IPS-15b (cell line): Measurements from ENCODE around the gene EDN2.

Experiments used
- H3K27me3 ChIP-seq: one replicate; pipeline ENCODE4 v1.6.1; 2013; ENCODE audit warnings: low read length; ENCODE audit not compliant: control insufficient read depth, insufficient read depth
- H3K36me3 ChIP-seq: one replicate; pipeline ENCODE4 v1.6.1; 2013; ENCODE audit warnings: low read length; ENCODE audit not compliant: control insufficient read depth, insufficient read depth
- H3K4me1 ChIP-seq: one replicate; pipeline ENCODE4 v1.6.1; 2013; ENCODE audit warnings: mild to moderate bottlenecking, low read length; ENCODE audit not compliant: control insufficient read depth, insufficient read depth
- H3K4me3 ChIP-seq: one replicate; pipeline ENCODE4 v1.5.1; 2013; ENCODE audit warnings: low read depth, low read length
- H3K9ac ChIP-seq: one replicate; pipeline ENCODE4 v1.6.1; 2013; ENCODE audit warnings: low read depth, mild to moderate bottlenecking, low read length
- H3K9me3 ChIP-seq: one replicate; pipeline ENCODE4 v1.6.1; 2013; ENCODE audit warnings: mild to moderate bottlenecking, low read length; ENCODE audit not compliant: control insufficient read depth, insufficient read depth

Gene EDN2

DNA sequence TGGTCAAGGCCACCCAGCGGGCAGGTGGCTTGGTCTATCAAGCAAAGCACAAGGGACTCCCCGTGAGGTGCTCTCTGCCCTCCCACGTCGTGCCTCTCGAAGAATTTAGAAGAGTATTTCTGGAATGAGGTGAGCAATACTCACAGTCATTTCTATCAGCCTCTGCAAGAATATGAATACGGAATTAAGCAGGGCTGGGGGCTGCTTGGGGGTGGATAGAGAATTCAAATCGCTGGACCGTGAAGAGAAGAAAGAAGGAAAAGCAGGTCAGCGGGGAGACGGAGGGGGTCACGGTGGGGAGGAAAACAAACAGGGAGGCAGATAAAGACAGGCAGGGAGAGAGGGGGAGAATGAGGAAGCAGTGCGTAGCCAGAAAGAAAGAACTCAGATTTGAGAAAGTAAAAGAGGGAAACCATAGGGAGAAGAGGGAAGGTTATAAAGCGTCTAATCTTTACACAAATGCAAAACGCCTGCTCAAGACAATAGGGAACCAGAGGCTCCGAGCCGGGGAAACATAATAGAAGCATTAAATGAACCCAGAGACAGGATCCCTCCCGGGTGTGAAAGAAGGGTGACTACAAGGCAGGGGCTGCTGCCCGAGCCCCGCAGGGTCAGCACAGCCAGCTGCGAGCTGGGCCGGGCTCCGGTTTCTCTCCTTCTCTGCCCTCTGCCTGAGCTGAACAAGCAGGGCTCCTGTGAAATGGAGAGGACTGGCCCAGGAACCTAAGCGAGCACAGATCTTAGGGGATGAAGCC lies 2.1 kb upstream of the EDN2 start:
- Histone ChIP-seq H3K4me1 (peaks cover 14% of the 10 kb centered on the region), H3K4me3 (no peak overlapping the region)

DNA sequence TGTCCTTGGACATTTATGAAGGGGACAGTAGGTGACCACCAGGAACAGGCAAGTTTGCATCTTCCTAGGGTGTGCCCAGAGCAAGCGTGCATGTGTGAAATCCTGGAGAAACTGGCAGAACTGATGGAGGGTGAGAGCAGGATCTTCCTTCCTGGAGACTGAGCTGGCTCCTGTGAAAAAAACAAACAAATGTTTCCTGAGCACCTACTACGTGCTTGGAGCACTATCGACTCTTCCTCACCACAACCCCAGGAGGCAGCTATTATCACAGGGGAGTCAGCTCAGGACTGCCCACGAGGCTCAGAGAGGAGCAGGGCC lies 1.5 kb upstream of the EDN2 start:
- no peak overlapping the region for H3K9ac ChIP-seq
- H3K4me1 ChIP-seq, result peaks cover 14% of the 10 kb centered on the region
- H3K9me3 ChIP-seq, result no peaks in the 10 kb centered on the region
- no peak overlapping the region for H3K4me3 ChIP-seq
- H3K27me3 ChIP-seq, result no peaks in the 10 kb centered on the region
- H3K36me3 ChIP-seq, result no peaks in the 10 kb centered on the region

More for the DNA sequence above, 2.1 kb upstream of the EDN2 start:
- Histone ChIP-seq H3K9ac (peak overlapping the region; percentile 37), H3K9me3 (no peaks in the 10 kb centered on the region), H3K36me3 (no peaks in the 10 kb centered on the region), H3K27me3 (no peaks in the 10 kb centered on the region)

GRCh38 chr1:41485605-41486004 lies 1.1 kb upstream of the EDN2 start:
- Histone ChIP-seq H3K4me3 (no peak overlapping the region), H3K4me1 (peaks cover 14% of the 10 kb centered on the region), H3K9ac (no peak overlapping the region), H3K36me3 (no peaks in the 10 kb centered on the region), H3K9me3 (no peaks in the 10 kb centered on the region), H3K27me3 (no peaks in the 10 kb centered on the region)

DNA sequence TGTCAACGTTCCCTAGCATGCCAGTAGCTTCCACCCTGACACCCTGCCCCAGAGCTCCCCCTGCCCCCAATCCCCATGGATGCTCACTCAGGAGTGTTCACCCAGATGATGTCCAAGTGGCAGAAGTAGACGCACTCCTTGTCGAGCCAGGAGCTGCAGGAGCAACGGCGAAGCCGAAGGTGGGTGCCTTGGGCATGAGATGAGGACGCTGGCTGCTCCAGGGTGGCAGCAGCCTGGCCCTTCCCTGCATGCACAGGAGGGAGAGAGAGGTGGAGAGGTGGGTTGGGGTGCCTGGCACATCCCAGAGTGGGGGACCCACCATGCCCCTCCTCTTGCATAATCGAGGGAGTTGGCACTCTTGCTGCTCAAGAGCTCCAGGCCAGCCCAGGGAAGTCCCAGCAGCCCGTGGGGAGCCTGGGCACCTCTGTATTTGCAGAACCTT lies 502 bp downstream of the EDN2 start:
- Histone ChIP-seq H3K36me3 (no peaks in the 10 kb centered on the region), H3K9ac (no peak overlapping the region), H3K4me1 (peaks cover 14% of the 10 kb centered on the region), H3K9me3 (no peaks in the 10 kb centered on the region), H3K4me3 (no peak overlapping the region), H3K27me3 (no peaks in the 10 kb centered on the region)

GRCh38 chr1:41483001-41483850 lies 1.3 kb downstream of the EDN2 start:
- H3K9ac ChIP-seq, result no peak overlapping the region
- H3K36me3 ChIP-seq, result no peaks in the 10 kb centered on the region
- H3K4me3 ChIP-seq, result no peak overlapping the region
- H3K9me3 ChIP-seq, result no peaks in the 10 kb centered on the region
- no peaks in the 10 kb centered on the region for H3K27me3 ChIP-seq
- peaks cover 14% of the 10 kb centered on the region for H3K4me1 ChIP-seq

- no peaks in the 10 kb centered on the region for H3K36me3 ChIP-seq
- H3K9me3 ChIP-seq, result no peaks in the 10 kb centered on the region
- no peak overlapping the region for H3K9ac ChIP-seq
- H3K4me3 ChIP-seq, result no peak overlapping the region
- H3K27me3 ChIP-seq, result no peaks in the 10 kb centered on the region
- H3K4me1 ChIP-seq, result peaks cover 10% of the 10 kb centered on the region
Observed at GRCh38 chr1:41482001-41482765, 2.3 kb downstream of the EDN2 start.

DNA sequence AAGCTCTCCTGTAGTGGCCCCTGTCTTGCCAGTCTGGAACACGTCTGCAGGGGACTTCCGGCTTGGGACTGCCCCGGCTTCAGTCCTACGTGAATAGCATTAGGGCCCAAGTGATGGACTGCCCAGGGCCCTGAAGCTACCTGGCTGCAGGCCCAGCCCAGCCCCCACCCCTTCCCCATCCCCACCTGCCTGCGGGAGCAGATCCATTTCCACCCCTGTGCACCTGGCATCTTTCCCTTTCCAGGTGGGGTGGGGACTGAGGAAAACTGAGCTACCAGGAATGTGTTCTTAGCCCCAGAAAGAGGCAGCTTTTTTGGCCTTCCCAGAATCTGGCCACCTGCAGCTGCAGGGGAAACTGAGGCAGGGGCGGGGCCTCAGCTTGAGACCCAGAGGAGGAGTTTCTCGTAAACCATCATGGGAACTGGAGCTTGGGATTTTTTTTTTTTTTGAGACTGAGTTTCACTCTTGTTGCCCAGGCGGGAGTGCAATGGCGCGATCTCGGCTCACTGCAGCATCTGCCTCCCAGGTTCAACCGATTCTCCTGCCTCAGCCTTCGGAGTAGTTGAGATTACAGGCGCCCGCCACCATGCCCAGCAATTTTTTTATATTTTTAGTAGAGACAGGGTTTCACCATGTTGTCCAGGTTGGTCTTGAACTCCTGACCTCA lies 3.2 kb downstream of the EDN2 start:
- H3K9me3 ChIP-seq, result no peaks in the 10 kb centered on the region

GRCh38 chr1:41480204-41481108 lies 4.0 kb downstream of the EDN2 start:
- no peaks in the 10 kb centered on the region for H3K36me3 ChIP-seq
- no peaks in the 10 kb centered on the region for H3K9me3 ChIP-seq
- no peak overlapping the region for H3K9ac ChIP-seq
- H3K4me3 ChIP-seq, result no peak overlapping the region
- no peaks in the 10 kb centered on the region for H3K4me1 ChIP-seq
- no peaks in the 10 kb centered on the region for H3K27me3 ChIP-seq

More for the DNA sequence above, 3.2 kb downstream of the EDN2 start:
- Histone ChIP-seq H3K9ac (no peak overlapping the region), H3K36me3 (no peaks in the 10 kb centered on the region), H3K27me3 (no peaks in the 10 kb centered on the region), H3K4me3 (no peak overlapping the region), H3K4me1 (peaks cover 5% of the 10 kb centered on the region)

DNA sequence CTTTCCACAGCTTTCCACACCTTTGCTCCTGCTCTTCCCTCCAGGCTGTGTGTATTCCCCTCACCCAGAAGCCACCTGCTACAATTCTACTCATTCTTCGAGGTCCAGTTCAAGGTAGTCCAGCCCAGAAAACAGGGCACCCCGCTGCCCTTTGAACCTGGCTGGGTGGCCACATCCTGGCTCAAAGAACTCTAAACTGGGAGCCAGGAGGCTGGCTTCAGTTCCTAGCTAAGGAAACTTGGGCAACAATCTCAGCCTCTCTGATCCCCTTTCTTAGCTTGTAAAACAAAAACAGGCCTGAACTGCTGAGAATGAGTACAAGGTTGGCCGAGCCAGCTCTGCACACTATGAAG lies 4.7 kb downstream of the EDN2 start:
- Histone ChIP-seq H3K36me3 (no peaks in the 10 kb centered on the region), H3K9me3 (no peaks in the 10 kb centered on the region), H3K4me3 (no peak overlapping the region), H3K9ac (no peak overlapping the region), H3K4me1 (no peaks in the 10 kb centered on the region), H3K27me3 (no peaks in the 10 kb centered on the region)

GRCh38 chr1:41479000-41479807 lies 5.3 kb downstream of the EDN2 start:
- H3K4me3 ChIP-seq, result no peak overlapping the region
- no peak overlapping the region for H3K9ac ChIP-seq
- H3K36me3 ChIP-seq, result no peaks in the 10 kb centered on the region
- no peaks in the 10 kb centered on the region for H3K9me3 ChIP-seq
- no peaks in the 10 kb centered on the region for H3K4me1 ChIP-seq
- H3K27me3 ChIP-seq, result no peaks in the 10 kb centered on the region
